Endodermal cell (in vitro differentiated cells): Measurements from ENCODE around the gene ABHD17B. TPM values are rescaled to one million over a fixed set of nuclear protein-coding genes. Genes with fewer than 3 reads are reported as not detected.
A peak's percentile ranks its signal among the peaks of the same experiment; 100 is the strongest.

Source experiments
- DNase-seq: peaks from one replicate; pipeline ENCODE4 v3.0.0-alpha.2; 2017
- H3K27ac ChIP-seq: 2 replicates; pipeline ENCODE4 v1.5.1; 2013; ENCODE audit warnings: mild to moderate bottlenecking, low read depth, low read length, moderate library complexity
- H3K27me3 ChIP-seq: 2 replicates; pipeline ENCODE4 v1.6.1; 2013; ENCODE audit warnings: mild to moderate bottlenecking, low read length, moderate library complexity; ENCODE audit not compliant: insufficient read depth, control insufficient read depth, poor library complexity, severe bottlenecking
- H3K36me3 ChIP-seq: 2 replicates; pipeline ENCODE4 v1.7.0; 2013; ENCODE audit warnings: mild to moderate bottlenecking, low read length, moderate library complexity; ENCODE audit not compliant: control insufficient read depth, insufficient read depth
- H3K4me1 ChIP-seq: one replicate; pipeline ENCODE4 v1.7.0; 2013; ENCODE audit warnings: low read length; ENCODE audit not compliant: control insufficient read depth, insufficient read depth
- H3K4me3 ChIP-seq: 2 replicates; pipeline ENCODE4 v1.5.1; 2013; ENCODE audit warnings: mild to moderate bottlenecking, low read length, moderate library complexity
- H3K9ac ChIP-seq: 2 replicates; pipeline ENCODE4 v1.6.1; 2013; ENCODE audit warnings: mild to moderate bottlenecking, low read length, moderate library complexity; ENCODE audit not compliant: poor library complexity, severe bottlenecking; ENCODE audit errors: extremely low read depth
- H3K9me3 ChIP-seq: 2 replicates; pipeline ENCODE4 v1.6.1; 2013; ENCODE audit warnings: mild to moderate bottlenecking, low read length, moderate library complexity; ENCODE audit not compliant: control insufficient read depth
- H3K27ac Mint-ChIP-seq: 2 replicates; pipeline ENCODE4 v1.8.0; 2020; ENCODE audit warnings: mixed read lengths
- H3K27me3 Mint-ChIP-seq: 2 replicates; pipeline ENCODE4 v1.8.0; 2021; ENCODE audit warnings: mild to moderate bottlenecking, mixed read lengths; ENCODE audit not compliant: insufficient read depth
- H3K36me3 Mint-ChIP-seq: 2 replicates; pipeline ENCODE4 v1.8.0; 2020; ENCODE audit warnings: low read depth, mixed read lengths
- H3K4me1 Mint-ChIP-seq: 2 replicates; pipeline ENCODE4 v1.8.0; 2020; ENCODE audit warnings: mixed read lengths
- H3K4me3 Mint-ChIP-seq: 2 replicates; pipeline ENCODE4 v1.8.0; 2020; ENCODE audit warnings: mild to moderate bottlenecking, moderate library complexity, mixed read lengths
- H3K9me3 Mint-ChIP-seq: 2 replicates; pipeline ENCODE4 v1.8.0; 2020; ENCODE audit warnings: mild to moderate bottlenecking, mixed read lengths
- WGBS, 2 experiments: methylation state at CpG; one replicate each; pipeline versions ENCODE4 v1.1.5 to v1.1.7; 2013; ENCODE audit warnings: missing lambda C conversion rate in 2 of 2, mixed read lengths in 1 of 2; ENCODE audit not compliant: insufficient coverage in 1 of 2, insufficient read length in 1 of 2; 5-methylcytosine and 5-hydroxymethylcytosine counted together
- total RNA-seq, 2 donors: library from RNA; stranded (reverse); fragmentation: NEBNext Ultra II Directional in 1 of 2; extraction: Animal tissue kit (Norgen Biotek cat#: 25700) in 1 of 2; gene quantifications; 2 replicates in 1 of 2; 3 replicates in 1 of 2; pipeline ENCODE4 v1.2.1, GENCODE V29; 2021
- TF ChIP-seq, protein P1 (sequence below): fragments of 200-600 bp; sonication (generic); conservative IDR thresholded peaks from 2 replicates; pipeline ENCODE4 v1.5.0; 2021; ENCODE audit warnings: antibody characterized with exemption, mild to moderate bottlenecking

ABHD17B gene
- total RNA-seq, 2 donors from 2014 or later: 32.3 to 44.9 TPM

DNA sequence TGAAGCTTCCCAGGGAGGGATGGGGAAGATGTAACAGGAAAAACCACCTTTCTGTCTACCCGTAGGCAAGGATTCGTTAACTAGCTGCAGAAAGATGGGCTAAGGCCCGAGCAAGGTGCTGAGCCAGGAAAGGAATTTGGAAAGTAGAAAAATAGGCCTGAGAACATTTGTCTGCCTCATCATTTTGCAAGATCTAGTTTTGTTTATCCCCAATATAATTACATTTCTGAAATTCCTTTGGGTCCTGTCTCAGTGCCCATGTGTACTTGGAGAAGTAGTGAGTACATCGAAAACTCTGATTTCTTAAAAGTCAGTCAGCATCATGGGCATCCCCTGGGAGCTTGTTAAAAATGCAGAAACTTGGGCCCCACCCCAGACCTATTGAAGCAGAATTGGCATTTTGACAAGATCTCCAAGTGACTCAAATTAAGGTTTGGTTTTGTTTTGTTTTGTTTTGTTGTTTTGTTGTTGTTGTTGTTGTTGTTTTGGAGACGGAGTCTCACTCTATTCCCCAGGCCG lies 90.5 kb downstream of the ABHD17B start:
- H3K36me3 ChIP-seq: no peaks in the 10 kb centered on the region
- no peaks in the 10 kb centered on the region for H3K27me3 ChIP-seq
- Mint-ChIP-seq H3K9me3 (no peaks in the 10 kb centered on the region), H3K4me1 (peaks cover 30% of the 10 kb centered on the region), H3K4me3 (no peak overlapping the region), H3K27me3 (no peaks in the 10 kb centered on the region), H3K27ac (no peak overlapping the region), H3K36me3 (no peaks in the 10 kb centered on the region)
- H3K4me1 ChIP-seq: peaks cover 7% of the 10 kb centered on the region
- DNase-seq: no peak
- H3K9me3 ChIP-seq: no peaks in the 10 kb centered on the region
- TF ChIP-seq, protein P1, sequence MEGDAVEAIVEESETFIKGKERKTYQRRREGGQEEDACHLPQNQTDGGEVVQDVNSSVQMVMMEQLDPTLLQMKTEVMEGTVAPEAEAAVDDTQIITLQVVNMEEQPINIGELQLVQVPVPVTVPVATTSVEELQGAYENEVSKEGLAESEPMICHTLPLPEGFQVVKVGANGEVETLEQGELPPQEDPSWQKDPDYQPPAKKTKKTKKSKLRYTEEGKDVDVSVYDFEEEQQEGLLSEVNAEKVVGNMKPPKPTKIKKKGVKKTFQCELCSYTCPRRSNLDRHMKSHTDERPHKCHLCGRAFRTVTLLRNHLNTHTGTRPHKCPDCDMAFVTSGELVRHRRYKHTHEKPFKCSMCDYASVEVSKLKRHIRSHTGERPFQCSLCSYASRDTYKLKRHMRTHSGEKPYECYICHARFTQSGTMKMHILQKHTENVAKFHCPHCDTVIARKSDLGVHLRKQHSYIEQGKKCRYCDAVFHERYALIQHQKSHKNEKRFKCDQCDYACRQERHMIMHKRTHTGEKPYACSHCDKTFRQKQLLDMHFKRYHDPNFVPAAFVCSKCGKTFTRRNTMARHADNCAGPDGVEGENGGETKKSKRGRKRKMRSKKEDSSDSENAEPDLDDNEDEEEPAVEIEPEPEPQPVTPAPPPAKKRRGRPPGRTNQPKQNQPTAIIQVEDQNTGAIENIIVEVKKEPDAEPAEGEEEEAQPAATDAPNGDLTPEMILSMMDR: no peak
- no peak overlapping the region for H3K9ac ChIP-seq
- no peak overlapping the region for H3K4me3 ChIP-seq
- H3K27ac ChIP-seq: no peak overlapping the region
- 82 to 96% methylated on average over 4 to 6 of the region's 6 CpGs for WGBS, 2 experiments

DNA sequence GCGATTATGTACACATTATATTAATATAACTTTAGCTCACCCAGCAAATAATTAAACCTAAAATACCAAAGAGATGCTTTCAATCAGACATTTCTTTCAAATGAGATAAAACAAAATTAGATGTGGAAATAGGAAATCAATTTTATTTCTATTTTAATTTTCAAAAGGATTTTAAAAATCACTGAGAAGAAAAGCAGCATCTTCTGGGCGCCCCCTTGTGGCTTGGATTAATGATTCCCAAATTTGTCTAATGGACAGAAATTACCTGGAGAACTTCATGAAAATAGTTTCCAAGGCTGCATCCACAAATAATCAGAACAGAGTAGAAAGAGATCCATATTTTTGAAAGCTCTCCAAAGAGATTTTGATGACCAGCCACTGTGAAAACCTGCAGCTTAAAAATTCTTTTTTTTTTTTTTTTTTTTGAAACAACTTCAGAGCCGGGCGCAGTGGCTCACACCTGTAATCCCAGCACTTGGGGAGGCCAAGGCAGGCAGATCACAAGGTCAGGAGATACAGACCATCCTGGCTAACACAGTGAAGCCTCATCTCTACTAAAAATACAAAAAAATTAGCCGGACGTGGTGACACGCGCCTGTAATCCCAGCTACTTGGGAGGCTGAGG lies 91.8 kb downstream of the ABHD17B start:
- Mint-ChIP-seq H3K4me1 (peaks cover 30% of the 10 kb centered on the region), H3K36me3 (no peaks in the 10 kb centered on the region), H3K27ac (no peak overlapping the region), H3K4me3 (no peak overlapping the region), H3K27me3 (no peaks in the 10 kb centered on the region), H3K9me3 (no peaks in the 10 kb centered on the region)
- Histone ChIP-seq H3K9ac (no peak overlapping the region), H3K4me3 (no peak overlapping the region), H3K27me3 (no peaks in the 10 kb centered on the region), H3K9me3 (no peaks in the 10 kb centered on the region), H3K27ac (no peak overlapping the region), H3K36me3 (no peaks in the 10 kb centered on the region), H3K4me1 (peaks cover 7% of the 10 kb centered on the region)
- peak; percentile 64 for DNase-seq
- 76 to 83% methylated on average over 5 to 8 of the region's 8 CpGs for WGBS, 2 experiments
- TF ChIP-seq, protein P1: peak; percentile 92

DNA sequence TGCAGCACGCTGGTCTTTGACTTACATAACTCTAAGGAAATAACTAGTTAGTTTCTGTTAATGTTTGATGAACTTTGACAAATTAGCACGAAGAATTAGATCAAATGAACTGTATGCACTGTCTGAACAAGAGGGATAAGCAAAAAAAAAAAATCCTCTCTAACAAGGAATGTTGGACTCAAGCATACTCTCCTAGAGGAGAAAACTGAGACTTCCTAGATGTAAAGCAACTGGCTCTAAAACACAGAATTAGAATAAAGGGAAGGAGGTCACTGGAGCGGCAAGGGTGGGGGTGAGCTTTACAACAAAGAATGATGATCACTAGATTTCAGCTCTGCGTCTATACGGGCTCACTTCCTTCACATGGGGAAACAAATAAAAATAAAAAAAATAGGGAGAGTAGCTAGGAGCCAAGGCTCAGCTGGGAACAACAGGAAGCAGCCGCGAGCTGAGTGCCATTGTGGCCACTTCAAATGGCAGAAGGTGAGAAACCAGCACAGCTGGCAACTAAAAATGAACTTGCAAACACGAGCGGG lies 94.0 kb downstream of the ABHD17B start:
- Mint-ChIP-seq H3K4me1 (peaks cover 17% of the 10 kb centered on the region), H3K9me3 (no peaks in the 10 kb centered on the region), H3K27ac (no peak overlapping the region), H3K4me3 (no peak overlapping the region), H3K36me3 (no peaks in the 10 kb centered on the region), H3K27me3 (no peaks in the 10 kb centered on the region)
- TF ChIP-seq, protein P1: no peak
- 82 to 83% methylated on average over 8 to 9 of the region's 9 CpGs for WGBS, 2 experiments
- H3K36me3 ChIP-seq: no peaks in the 10 kb centered on the region
- no peak overlapping the region for H3K4me3 ChIP-seq
- H3K9ac ChIP-seq: no peak overlapping the region
- H3K27ac ChIP-seq: no peak overlapping the region
- no peaks in the 10 kb centered on the region for H3K9me3 ChIP-seq
- H3K27me3 ChIP-seq: no peaks in the 10 kb centered on the region
- peak; percentile 64 for DNase-seq
- peaks cover 3% of the 10 kb centered on the region for H3K4me1 ChIP-seq

Other genes starting within 250 kb of the ABHD17B start
- 10 to 100 TPM; 57.9 to 70.1 TPM for gene CEMIP2, start 142.7 kb downstream of the ABHD17B start, total RNA-seq
- 1 to 10 TPM; 7.5 to 9.3 TPM for gene C9orf85, start 446 bp upstream of the ABHD17B start, total RNA-seq
- not detected for gene C9orf57, start 149.4 kb upstream of the ABHD17B start, total RNA-seq
- gene GDA, start 238.2 kb upstream of the ABHD17B start, total RNA-seq: 1 to 10 TPM; 2.5 to 6.9 TPM